Loucy (cell line): ENCODE results near the gene SCIN.

Experiments used
- H2AFZ ChIP-seq: fragments of 200-600 bp; sonication (generic); 2 replicates; pipeline ENCODE4 v1.6.0; 2016; ENCODE audit warnings: antibody characterized with exemption, mild to moderate bottlenecking, low read length, moderate library complexity
- H3F3A ChIP-seq: fragments of 200-600 bp; 2 replicates; pipeline ENCODE4 v1.6.0; 2016; ENCODE audit warnings: antibody characterized with exemption, low read depth, mild to moderate bottlenecking
- H3K27me3 ChIP-seq: fragments of 200-600 bp; sonication (generic); 2 replicates; pipeline ENCODE4 v1.6.1; 2014; ENCODE audit warnings: low read length, mild to moderate bottlenecking; ENCODE audit not compliant: insufficient read depth, poor library complexity, severe bottlenecking
- H3K36me3 ChIP-seq: fragments of 200-600 bp; sonication (generic); 2 replicates; pipeline ENCODE4 v1.6.1; 2016; ENCODE audit warnings: low read length; ENCODE audit not compliant: insufficient read depth
- H3K4me1 ChIP-seq: fragments of 200-600 bp; sonication (generic); 2 replicates; pipeline ENCODE4 v1.5.1; 2014; ENCODE audit warnings: low read length, mild to moderate bottlenecking; ENCODE audit not compliant: insufficient read depth, poor library complexity, severe bottlenecking
- H3K4me2 ChIP-seq: fragments of 200-600 bp; sonication (generic); 2 replicates; pipeline ENCODE4 v1.6.0; 2014; ENCODE audit warnings: antibody characterized with exemption, low read length, low read depth, mild to moderate bottlenecking; ENCODE audit not compliant: poor library complexity, severe bottlenecking
- H3K4me3 ChIP-seq: fragments of 200-600 bp; sonication (generic); 2 replicates; pipeline ENCODE4 v1.5.1; 2014; ENCODE audit warnings: low read length, mild to moderate bottlenecking, mixed read lengths; ENCODE audit not compliant: poor library complexity, severe bottlenecking
- H3K79me2 ChIP-seq: fragments of 200-600 bp; sonication (generic); 2 replicates; pipeline ENCODE4 v1.6.1; 2014; ENCODE audit warnings: low read length; ENCODE audit not compliant: insufficient read depth
- H3K9ac ChIP-seq: fragments of 200-600 bp; sonication (generic); 2 replicates; pipeline ENCODE4 v1.6.0; 2014; ENCODE audit warnings: mild to moderate bottlenecking, low read depth, low read length, moderate library complexity; ENCODE audit not compliant: poor library complexity, severe bottlenecking
- H3K9me2 ChIP-seq: fragments of 200-600 bp; sonication (generic); replicated peaks from 2 replicates; pipeline ENCODE4 v1.6.1; 2016; ENCODE audit warnings: low read depth, low read length, mixed read lengths
- H3K9me3 ChIP-seq: fragments of 200-600 bp; sonication (generic); 2 replicates; pipeline ENCODE4 v1.6.1; 2014; ENCODE audit warnings: mild to moderate bottlenecking, antibody characterized with exemption, low read length, low read depth; ENCODE audit not compliant: insufficient read depth
- H4K20me1 ChIP-seq: fragments of 200-600 bp; sonication (generic); 2 replicates; pipeline ENCODE4 v1.6.0; 2014; ENCODE audit warnings: antibody characterized with exemption, low read length, mild to moderate bottlenecking; ENCODE audit not compliant: insufficient read depth, poor library complexity, severe bottlenecking
- EZH2phosphoT487 ChIP-seq: fragments of 200-600 bp; IDR thresholded peaks from 2 replicates; pipeline ENCODE4 v1.6.1; 2018; ENCODE audit warnings: antibody characterized with exemption, mild to moderate bottlenecking, moderate library complexity, borderline replicate concordance
- TF ChIP-seq, protein P1 (sequence below): fragments of 200-600 bp; sonication (generic); conservative IDR thresholded peaks from 2 replicates; pipeline ENCODE4 v1.5.1; 2014; ENCODE audit warnings: mild to moderate bottlenecking, antibody characterized with exemption, low read length

Gene SCIN

DNA sequence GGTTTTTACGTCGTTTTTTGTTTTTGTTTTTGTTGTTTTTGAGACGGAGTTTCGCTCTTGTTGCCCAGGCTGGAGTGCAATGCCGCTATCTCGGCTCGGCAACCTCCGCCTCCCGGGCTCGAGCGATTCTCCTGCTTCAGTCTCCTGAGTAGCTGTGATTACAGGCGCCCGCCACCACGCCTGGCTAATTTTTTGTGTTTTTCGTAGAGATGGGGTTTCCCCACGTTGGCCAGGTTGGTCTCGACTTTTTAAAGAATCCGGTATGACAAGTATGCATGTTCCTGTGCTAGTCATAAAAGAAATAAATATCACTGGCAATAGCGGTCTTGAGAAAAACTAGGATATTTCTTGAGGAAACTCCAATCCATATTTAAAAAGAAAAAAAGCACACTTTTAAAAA lies 114.2 kb downstream of the SCIN start:
- Histone ChIP-seq H3K4me1 (no peaks in the 10 kb centered on the region), H3K27me3 (no peaks in the 10 kb centered on the region), H3K79me2 (no peaks in the 10 kb centered on the region), H3K4me3 (no peak overlapping the region), H2AFZ (no peak overlapping the region), H3F3A (no peaks in the 10 kb centered on the region), H3K36me3 (no peaks in the 10 kb centered on the region), H3K9me2 (no peaks in the 10 kb centered on the region), H3K9ac (no peak overlapping the region), H3K9me3 (no peaks in the 10 kb centered on the region), H4K20me1 (no peaks in the 10 kb centered on the region), H3K4me2 (no peak overlapping the region)
- TF ChIP-seq, protein P1, sequence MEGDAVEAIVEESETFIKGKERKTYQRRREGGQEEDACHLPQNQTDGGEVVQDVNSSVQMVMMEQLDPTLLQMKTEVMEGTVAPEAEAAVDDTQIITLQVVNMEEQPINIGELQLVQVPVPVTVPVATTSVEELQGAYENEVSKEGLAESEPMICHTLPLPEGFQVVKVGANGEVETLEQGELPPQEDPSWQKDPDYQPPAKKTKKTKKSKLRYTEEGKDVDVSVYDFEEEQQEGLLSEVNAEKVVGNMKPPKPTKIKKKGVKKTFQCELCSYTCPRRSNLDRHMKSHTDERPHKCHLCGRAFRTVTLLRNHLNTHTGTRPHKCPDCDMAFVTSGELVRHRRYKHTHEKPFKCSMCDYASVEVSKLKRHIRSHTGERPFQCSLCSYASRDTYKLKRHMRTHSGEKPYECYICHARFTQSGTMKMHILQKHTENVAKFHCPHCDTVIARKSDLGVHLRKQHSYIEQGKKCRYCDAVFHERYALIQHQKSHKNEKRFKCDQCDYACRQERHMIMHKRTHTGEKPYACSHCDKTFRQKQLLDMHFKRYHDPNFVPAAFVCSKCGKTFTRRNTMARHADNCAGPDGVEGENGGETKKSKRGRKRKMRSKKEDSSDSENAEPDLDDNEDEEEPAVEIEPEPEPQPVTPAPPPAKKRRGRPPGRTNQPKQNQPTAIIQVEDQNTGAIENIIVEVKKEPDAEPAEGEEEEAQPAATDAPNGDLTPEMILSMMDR = no peak
- no peak for TF ChIP-seq EZH2phosphoT487

DNA sequence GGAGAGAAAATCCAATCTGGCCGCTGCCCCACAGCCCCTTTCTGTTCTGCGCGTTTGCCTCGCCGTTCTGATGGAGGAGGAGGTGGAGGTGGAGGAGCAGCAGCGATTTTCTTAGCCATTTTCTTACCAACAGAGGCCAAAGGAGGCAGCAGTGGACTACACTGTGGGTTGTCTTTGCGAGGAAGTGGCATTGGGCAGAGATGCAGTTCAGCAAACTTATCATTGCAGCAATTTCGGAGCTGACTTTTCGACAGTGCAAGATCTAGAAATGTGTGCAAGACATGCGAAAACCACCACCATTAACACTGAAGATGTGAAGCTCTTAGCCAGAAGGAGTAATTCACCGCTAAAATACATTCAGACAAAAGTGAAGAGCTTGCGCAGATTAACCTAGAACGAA lies 115.0 kb downstream of the SCIN start:
- Histone ChIP-seq H3K4me3 (no peak overlapping the region), H3K4me1 (no peaks in the 10 kb centered on the region), H3K9me3 (no peaks in the 10 kb centered on the region), H3F3A (no peaks in the 10 kb centered on the region), H2AFZ (no peak overlapping the region), H4K20me1 (no peaks in the 10 kb centered on the region), H3K27me3 (no peaks in the 10 kb centered on the region), H3K36me3 (no peaks in the 10 kb centered on the region), H3K79me2 (no peaks in the 10 kb centered on the region), H3K9ac (no peak overlapping the region), H3K4me2 (no peak overlapping the region), H3K9me2 (no peaks in the 10 kb centered on the region)
- TF ChIP-seq, protein P1 = no peak
- no peak for TF ChIP-seq EZH2phosphoT487

DNA sequence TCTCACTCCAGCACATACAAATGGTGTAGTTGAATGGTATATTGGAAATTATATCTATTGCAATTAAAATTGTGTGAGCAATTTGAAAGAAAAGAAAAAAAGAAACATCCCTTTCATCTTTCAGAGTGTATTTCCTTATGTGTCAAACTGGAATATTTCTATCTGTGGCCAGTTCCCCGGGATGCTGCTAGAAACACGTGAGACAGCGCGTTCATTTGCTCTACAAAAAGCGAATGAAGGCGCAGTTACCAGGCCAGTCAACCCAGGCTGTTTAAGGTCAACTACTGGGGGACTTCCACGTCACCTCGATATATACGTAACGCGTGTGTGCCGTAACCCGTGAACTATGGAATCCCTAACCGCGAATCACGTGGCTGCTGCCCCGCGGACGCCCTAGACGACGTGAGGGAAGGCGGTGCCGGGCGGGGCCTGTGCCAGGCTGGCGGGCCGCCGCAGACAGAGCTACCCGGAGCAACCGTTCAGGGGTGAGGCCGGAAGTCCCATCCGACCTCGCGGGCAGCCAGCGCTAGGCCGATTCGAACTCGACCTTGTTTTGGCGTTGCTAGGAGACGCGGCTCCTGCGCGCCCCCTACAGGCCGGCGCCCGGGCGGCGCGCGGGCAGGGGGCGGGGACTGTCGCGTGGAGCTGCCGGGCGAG lies 115.8 kb downstream of the SCIN start:
- H2AFZ ChIP-seq = no peak overlapping the region
- H3K27me3 ChIP-seq = no peaks in the 10 kb centered on the region
- no peak overlapping the region for H3K4me3 ChIP-seq
- TF ChIP-seq EZH2phosphoT487 = no peak
- TF ChIP-seq, protein P1 = no peak
- no peaks in the 10 kb centered on the region for H3K79me2 ChIP-seq
- H3K4me1 ChIP-seq = no peaks in the 10 kb centered on the region
- H3K9me3 ChIP-seq = no peaks in the 10 kb centered on the region
- no peaks in the 10 kb centered on the region for H4K20me1 ChIP-seq
- H3K9ac ChIP-seq = no peak overlapping the region
- no peaks in the 10 kb centered on the region for H3K9me2 ChIP-seq
- no peak overlapping the region for H3K4me2 ChIP-seq
- H3K36me3 ChIP-seq = no peaks in the 10 kb centered on the region
- no peaks in the 10 kb centered on the region for H3F3A ChIP-seq
